Mammary epithelial cell (primary cell): ENCODE measurements around the gene RGS6.

Experiments
- CTCF ChIP-seq, 2 donors: IDR thresholded peaks in 1 of 2; conservative IDR thresholded peaks in 1 of 2; 2 replicates each; pipeline ENCODE4 v1.5.1; 2011 to 2012; ENCODE audit warnings: inconsistent platforms in 2 of 2, low read length in 2 of 2, mild to moderate bottlenecking in 2 of 2, control low read depth in 1 of 2, low read depth in 1 of 2; ENCODE audit not compliant: insufficient read depth in 1 of 2; ENCODE audit errors: extremely low read depth in 1 of 2
- EZH2 ChIP-seq: IDR thresholded peaks from 2 replicates; pipeline ENCODE4 v1.6.1; 2012; ENCODE audit warnings: low read length, inconsistent platforms, borderline replicate concordance

DNA sequence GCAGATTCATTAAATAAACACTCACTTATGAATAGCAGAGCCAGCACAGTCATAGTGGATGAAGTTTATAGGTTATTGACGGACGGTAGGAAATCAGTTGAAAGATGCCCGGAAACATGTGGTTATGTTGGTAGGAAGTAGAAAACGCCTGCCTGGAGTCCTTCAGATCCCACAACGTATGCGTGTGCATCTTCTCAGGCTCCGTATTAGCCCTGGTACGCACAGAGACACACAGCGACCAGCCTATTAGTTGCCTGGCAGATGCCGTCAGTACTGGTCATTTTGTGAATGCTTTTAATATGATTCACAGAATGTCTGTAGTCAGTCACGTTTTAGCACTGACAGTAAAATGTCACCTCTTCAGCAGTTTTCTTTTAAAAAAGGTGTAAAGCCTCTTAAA is 196.4 kb downstream of the RGS6 start:
- TF ChIP-seq CTCF (conservative IDR thresholded peaks at IDR 0.05 in 1 of 2, IDR thresholded peaks at IDR 0.05 in 1 of 2; ENCODE audit: extremely low read depth in 1 of 2, insufficient read depth in 1 of 2, low read depth in 1 of 2, low read length in 2 of 2), result no peak
- no peak for TF ChIP-seq EZH2
